BJ (cell line): Measurements from ENCODE around the gene FMNL2. TPM values are rescaled to one million over a fixed set of nuclear protein-coding genes. Genes with fewer than 3 reads are reported as not detected.
"Not testable (repeated sequence)": the region's sequence is repeated elsewhere in the genome, so short reads cannot be mapped to it uniquely, and the experiment has no call there.

Experiments used
- CTCF ChIA-PET: fragments of 350-600 bp; formaldehyde crosslinking; extraction: SDS; loops from one replicate; lab custom pipeline; 2021; ENCODE audit warnings: antibody characterized with exemption, inconsistent platforms; lab: Yijun Ruan, JAX
- POLR2A ChIA-PET: fragments of 300-600 bp; sonication (Branson Sonifier 250); formaldehyde crosslinking; extraction: SDS; loops from one replicate; lab custom pipeline; 2021; ENCODE audit warnings: antibody characterized with exemption; lab: Charles Lee
- DNase-seq: peaks from one replicate; pipeline ENCODE4 v3.0.0-alpha.2; 2011; ENCODE audit warnings: low read depth
- H3K27me3 ChIP-seq: 2 replicates; pipeline ENCODE4 v1.6.0; 2011; ENCODE audit warnings: low read length; ENCODE audit not compliant: control insufficient read depth, insufficient read depth
- H3K36me3 ChIP-seq: 2 replicates; pipeline ENCODE4 v1.5.1; 2011; ENCODE audit warnings: low read length; ENCODE audit not compliant: control insufficient read depth, insufficient read depth
- H3K4me3 ChIP-seq: 2 replicates; pipeline ENCODE4 v1.5.1; 2011; ENCODE audit warnings: low read depth, mild to moderate bottlenecking, control low read depth, low read length
- CTCF ChIP-seq: IDR thresholded peaks from 2 replicates; pipeline ENCODE4 v1.5.1; 2011; ENCODE audit warnings: low read depth, mild to moderate bottlenecking, control low read depth, inconsistent platforms, low read length, moderate library complexity; ENCODE audit not compliant: insufficient read depth
- polyA plus RNA-seq: library from polyadenylated mRNA; depleted of rRNA; stranded (reverse); fragments of >200 nt; gene quantifications from 2 replicates; pipeline ENCODE4 v1.2.3, GENCODE V29; 2011

The FMNL2 gene
- polyA plus RNA-seq, 1 experiment = 2.4 TPM

DNA sequence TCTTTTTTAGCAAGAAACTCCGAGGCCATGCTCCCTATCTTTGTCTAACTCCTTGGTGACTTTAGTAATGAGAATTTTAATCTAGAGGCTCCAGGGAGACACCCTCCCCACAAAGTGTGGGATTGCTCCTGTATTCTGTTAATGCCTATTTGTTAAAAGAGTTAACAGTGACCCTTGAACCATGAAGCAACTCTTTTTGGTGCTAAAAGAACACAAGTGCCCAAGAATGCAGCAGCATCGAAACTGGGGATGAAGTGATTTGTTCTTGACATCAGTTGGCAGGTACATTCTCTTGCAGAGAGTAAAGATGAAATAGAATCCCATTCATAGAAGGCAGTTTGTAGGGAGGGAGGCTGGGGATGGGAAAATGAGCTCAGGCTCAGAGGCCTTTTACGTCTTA is 50.0 kb downstream of the FMNL2 start:
- Histone ChIP-seq H3K27me3 (no peaks in the 10 kb centered on the region), H3K36me3 (no peaks in the 10 kb centered on the region), H3K4me3 (no peak overlapping the region)
- TF ChIP-seq CTCF = no peak
- DNase-seq = no peak
- ChIA-PET POLR2A (no interaction called here), CTCF (interaction anchor here (1.7 kb wide), 1 partner anchor 11 kb away, joined by 4 read pairs; no protein-coding TSS in a partner anchor)

GRCh38 chr2:152385650-152386049 is 50.7 kb downstream of the FMNL2 start:
- no peaks in the 10 kb centered on the region for H3K27me3 ChIP-seq
- no peak overlapping the region for H3K4me3 ChIP-seq
- no peak for TF ChIP-seq CTCF
- ChIA-PET POLR2A (no interaction called here), CTCF (interaction anchor here (0.6 to 1.7 kb wide), 3 partner anchors 10 to 250 kb away, joined by 3 to 4 read pairs (median 4); no protein-coding TSS in a partner anchor)
- H3K36me3 ChIP-seq = no peaks in the 10 kb centered on the region
- no peak for DNase-seq

- POLR2A ChIA-PET = no interaction called here
- H3K4me3 ChIP-seq = no peak overlapping the region
- TF ChIP-seq CTCF = no peak
- H3K27me3 ChIP-seq = no peaks in the 10 kb centered on the region
- DNase-seq = no peak
- no peaks in the 10 kb centered on the region for H3K36me3 ChIP-seq
- CTCF ChIA-PET = interaction anchor here (1.5 to 1.7 kb wide), 2 partner anchors 9 to 249 kb away, joined by 4 read pairs; no protein-coding TSS in a partner anchor
Measured at GRCh38 chr2:152386266-152386665, 51.3 kb downstream of the FMNL2 start.

DNA sequence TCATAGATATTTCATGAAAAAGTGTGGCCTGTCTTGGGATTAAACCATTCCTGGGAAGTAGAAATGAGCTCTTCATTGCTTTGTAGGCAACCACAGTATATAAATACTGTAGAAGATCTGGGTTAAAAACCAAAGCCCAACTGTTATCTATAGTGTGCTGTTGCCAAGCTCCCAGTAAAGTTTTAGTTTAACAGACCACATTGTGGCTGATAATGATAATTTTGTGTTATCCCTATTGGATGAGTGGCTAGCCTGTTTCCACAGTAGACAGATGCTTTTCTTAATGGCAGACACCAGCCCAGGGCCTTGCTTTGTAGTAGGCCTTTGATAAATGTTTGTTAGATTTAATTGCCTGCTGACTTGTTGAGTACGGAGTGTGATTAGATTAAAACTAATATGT is 52.1 kb downstream of the FMNL2 start:
- no peak overlapping the region for H3K4me3 ChIP-seq
- CTCF ChIA-PET = interaction anchor here (1.2 to 1.5 kb wide), 2 partner anchors 26 to 248 kb away, joined by 4 read pairs; no protein-coding TSS in a partner anchor
- TF ChIP-seq CTCF = no peak
- H3K36me3 ChIP-seq = no peaks in the 10 kb centered on the region
- POLR2A ChIA-PET = no interaction called here
- no peaks in the 10 kb centered on the region for H3K27me3 ChIP-seq
- no peak for DNase-seq

DNA sequence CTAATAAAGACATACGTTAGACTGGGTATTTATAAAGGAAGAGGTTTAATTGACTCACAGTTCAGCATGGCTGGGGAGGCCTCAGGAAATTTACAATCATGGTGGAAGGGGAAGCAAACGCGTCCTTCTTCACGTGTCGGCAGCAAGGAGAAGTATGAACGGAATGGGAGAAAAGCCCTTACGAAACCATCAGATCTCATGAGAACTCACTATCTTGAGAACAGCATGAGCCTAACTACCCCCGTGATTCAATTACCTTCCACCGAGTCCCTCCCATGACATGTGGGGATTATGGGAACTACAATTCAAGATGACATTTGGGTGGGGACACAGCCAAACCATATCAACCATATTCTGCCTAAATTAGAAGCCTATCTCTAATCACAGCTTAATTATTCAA is 53.3 kb downstream of the FMNL2 start:
- POLR2A ChIA-PET, H3K36me3 ChIP-seq, H3K27me3 ChIP-seq, H3K4me3 ChIP-seq, DNase-seq: not testable (repeated sequence)
- CTCF ChIA-PET = interaction anchor here (1.2 kb wide), 1 partner anchor 24 kb away, joined by 4 read pairs; no protein-coding TSS in a partner anchor

- ChIA-PET CTCF (no interaction called here), POLR2A (interaction anchor here (0.6 kb wide), 1 partner anchor 18 kb away, joined by 3 read pairs; no protein-coding TSS in a partner anchor)
- Histone ChIP-seq H3K27me3 (no peaks in the 10 kb centered on the region), H3K36me3 (no peaks in the 10 kb centered on the region), H3K4me3 (no peak overlapping the region)
- DNase-seq = no peak
- TF ChIP-seq CTCF = no peak
Measured at GRCh38 chr2:152389483-152389882, 54.5 kb downstream of the FMNL2 start.
